Upper lobe of left lung (tissue), 6 donors: ENCODE results near the gene VMAC. TPM values are rescaled to one million over a fixed set of nuclear protein-coding genes. Genes with fewer than 3 reads are reported as not detected.

Experiments
- ATAC-seq, 2 donors: fragments of 200-7000 bp; cut with Tn5 transposase; one replicate each; pipeline ENCODE4 v1.9.1; 2022; ENCODE audit warnings: mild to moderate bottlenecking in 2 of 2, moderate library complexity in 2 of 2; ENCODE audit not compliant: low FRiP score in 2 of 2
- DNase-seq, 2 donors: peaks; one replicate each; pipeline ENCODE4 v3.0.0-alpha.2; 2019 to 2020
- H3K27ac ChIP-seq, 4 donors: fragments of 200-600 bp; sonication (generic); one replicate each; pipeline ENCODE4 v1.5.1; 2016 to 2019
- H3K27me3 ChIP-seq, 4 donors: fragments of 200-600 bp; sonication (generic); one replicate each; pipeline ENCODE4 v1.5.1; 2017 to 2019
- H3K36me3 ChIP-seq, 4 donors: fragments of 200-600 bp; sonication (generic); one replicate each; pipeline ENCODE4 v1.5.1; 2016 to 2019
- H3K4me1 ChIP-seq, 4 donors: fragments of 200-600 bp; sonication (generic); one replicate each; pipeline ENCODE4 v1.5.1; 2018 to 2019
- H3K4me3 ChIP-seq, 4 donors: fragments of 200-600 bp; sonication (generic); one replicate each; pipeline ENCODE4 v1.5.1; 2017 to 2019; ENCODE audit warnings: mild to moderate bottlenecking in 2 of 4, moderate library complexity in 1 of 4
- H3K9me3 ChIP-seq, 4 donors: fragments of 200-600 bp; sonication (generic); one replicate each; pipeline ENCODE4 v1.5.1; 2018 to 2019
- CTCF ChIP-seq, 6 experiments: fragments of 450-650 bp in 4 of 6; fragments of 200-600 bp in 2 of 6; sonication (generic) in 2 of 6; IDR thresholded peaks; one replicate each; pipeline ENCODE4 v1.5.1; 2016 to 2019; ENCODE audit warnings: antibody characterized with exemption in 6 of 6
- EP300 ChIP-seq, 4 donors: sonication (generic); formaldehyde crosslinking; IDR thresholded peaks; one replicate each; pipeline ENCODE4 v1.5.1; 2017; ENCODE audit warnings: antibody characterized with exemption in 4 of 4, control low read depth in 2 of 4
- POLR2A ChIP-seq, 4 donors: fragments of 450-650 bp; IDR thresholded peaks; one replicate each; pipeline ENCODE4 v1.5.1; 2016 to 2017; ENCODE audit warnings: antibody characterized with exemption in 4 of 4, mild to moderate bottlenecking in 2 of 4
- POLR2AphosphoS5 ChIP-seq, 2 donors: sonication (generic); formaldehyde crosslinking; IDR thresholded peaks; one replicate each; pipeline ENCODE4 v1.5.1; 2017; ENCODE audit warnings: antibody characterized with exemption in 2 of 2
- WGBS, 2 donors: methylation state at CpG; one replicate each; pipeline ENCODE4 v1.1.5; 2017 to 2018; 5-methylcytosine and 5-hydroxymethylcytosine counted together
- total RNA-seq, 6 donors: library from RNA; depleted of rRNA in 4 of 6; stranded (reverse); fragments of >200 nt in 4 of 6; gene quantifications; one replicate each; pipeline versions ENCODE4 v1.1.0 to v1.2.1, GENCODE V29; 2016 to 2021
- donor health status: DM: no; HTN: no; CAD: no; lungs with moderate emphysema.
- donor health status: DM: no; HTN: yes; CAD: no; lungs with severe emphysema.

The VMAC gene
- total RNA-seq, 6 donors from 2014 or later: 4.1 to 38.8 (median 9.3) TPM

- H3K4me1 ChIP-seq: peaks cover 4 to 6% (median 5%) of the 10 kb centered on the region in 4 donors
- ATAC-seq (no peak), DNase-seq (no peak)
- H3K36me3 ChIP-seq: peaks cover 11 to 42% (median 36%) of the 10 kb centered on the region in 4 donors
- no peaks in the 10 kb centered on the region for H3K27me3 ChIP-seq
- H3K9me3 ChIP-seq: no peaks in the 10 kb centered on the region
- no peak overlapping the region for H3K4me3 ChIP-seq
- H3K27ac ChIP-seq: no peak overlapping the region
- TF ChIP-seq EP300 (IDR thresholded peaks at IDR 0.05) (no peak), CTCF (IDR thresholded peaks at IDR 0.05) (no peak), POLR2A (IDR thresholded peaks at IDR 0.05) (no peak), POLR2AphosphoS5 (IDR thresholded peaks at IDR 0.05) (no peak)
- WGBS, 2 donors: 81 to 92% methylated on average over 10 to 11 of the region's 11 CpGs
These were observed 37.0 kb downstream of the VMAC start for GRCh38 chr19:5941673-5942072.

GRCh38 chr19:5943045-5943444, 38.4 kb downstream of the VMAC start:
- Histone ChIP-seq H3K4me3 (no peak overlapping the region), H3K27me3 (no peaks in the 10 kb centered on the region), H3K36me3 (peaks cover 11 to 35% (median 27%) of the 10 kb centered on the region in 4 donors), H3K9me3 (no peaks in the 10 kb centered on the region), H3K4me1 (peaks cover 16 to 20% (median 18%) of the 10 kb centered on the region in 4 donors), H3K27ac (no peak overlapping the region)
- no peak for ATAC-seq
- TF ChIP-seq EP300 (IDR thresholded peaks at IDR 0.05): no peak
- no peak for TF ChIP-seq POLR2AphosphoS5 (IDR thresholded peaks at IDR 0.05)
- TF ChIP-seq CTCF (IDR thresholded peaks at IDR 0.05): no peak
- no peak for TF ChIP-seq POLR2A (IDR thresholded peaks at IDR 0.05)
- no peak for DNase-seq
- 87% methylated on average over 10 of the region's 10 CpGs for WGBS, 2 donors

- no peak for TF ChIP-seq POLR2A (IDR thresholded peaks at IDR 0.05)
- 79 to 85% methylated on average over 7 to 10 of the region's 10 CpGs for WGBS, 2 donors
- peaks cover 22 to 25% (median 24%) of the 10 kb centered on the region in 4 donors for H3K4me1 ChIP-seq
- no peak overlapping the region for H3K4me3 ChIP-seq
- H3K27me3 ChIP-seq: no peaks in the 10 kb centered on the region
- H3K9me3 ChIP-seq: no peaks in the 10 kb centered on the region
- H3K27ac ChIP-seq: no peak overlapping the region
- DNase-seq (no peak), ATAC-seq (no peak)
- peaks cover 11 to 34% (median 25%) of the 10 kb centered on the region in 4 donors for H3K36me3 ChIP-seq
These were observed 39.0 kb downstream of the VMAC start for GRCh38 chr19:5943623-5944022.

GRCh38 chr19:5947435-5947834, 42.8 kb downstream of the VMAC start:
- Histone ChIP-seq H3K36me3 (peaks cover 0 to 12% (median 2%) of the 10 kb centered on the region in 4 donors), H3K4me3 (no peak overlapping the region), H3K27ac (peak overlapping the region; percentile 54 to 74 (median 64)), H3K9me3 (no peaks in the 10 kb centered on the region), H3K4me1 (peaks cover 52 to 64% (median 58%) of the 10 kb centered on the region in 4 donors), H3K27me3 (no peaks in the 10 kb centered on the region)
- TF ChIP-seq POLR2AphosphoS5 (IDR thresholded peaks at IDR 0.05) (peak in 1 of 2 donors; percentile 54), CTCF (IDR thresholded peaks at IDR 0.05) (no peak), EP300 (IDR thresholded peaks at IDR 0.05) (no peak), POLR2A (IDR thresholded peaks at IDR 0.05) (peak in 1 of 4 donors; percentile 11)
- ATAC-seq (peak; percentile 42 to 81), DNase-seq (peak; percentile 64 to 84)
- WGBS, 2 donors: 51 to 73% methylated on average over 9 to 13 of the region's 13 CpGs

GRCh38 chr19:5948752-5949564, 44.3 kb downstream of the VMAC start:
- Histone ChIP-seq H3K36me3 (peaks cover 0 to 12% (median 2%) of the 10 kb centered on the region in 4 donors), H3K9me3 (no peaks in the 10 kb centered on the region), H3K4me1 (peaks cover 66 to 79% (median 72%) of the 10 kb centered on the region in 4 donors), H3K27me3 (no peaks in the 10 kb centered on the region), H3K27ac (peak overlapping the region; percentile 42 to 74 (median 63)), H3K4me3 (no peak overlapping the region)
- ATAC-seq (no peak), DNase-seq (no peak)
- 68 to 69% methylated on average over 13 of the region's 13 CpGs for WGBS, 2 donors
- TF ChIP-seq EP300 (IDR thresholded peaks at IDR 0.05): no peak
